ENCODE results near the gene HKDC1.
"Not testable (repeated sequence)": the region's sequence is repeated elsewhere in the genome, so short reads cannot be mapped to it uniquely, and the experiment has no call there.

The HKDC1 gene

GRCh38 chr10:69242040-69242851 lies 22.1 kb downstream of the HKDC1 start:
- no peak for DNase-seq (ENCODE audit: low read depth in 2 of 2)

DNA sequence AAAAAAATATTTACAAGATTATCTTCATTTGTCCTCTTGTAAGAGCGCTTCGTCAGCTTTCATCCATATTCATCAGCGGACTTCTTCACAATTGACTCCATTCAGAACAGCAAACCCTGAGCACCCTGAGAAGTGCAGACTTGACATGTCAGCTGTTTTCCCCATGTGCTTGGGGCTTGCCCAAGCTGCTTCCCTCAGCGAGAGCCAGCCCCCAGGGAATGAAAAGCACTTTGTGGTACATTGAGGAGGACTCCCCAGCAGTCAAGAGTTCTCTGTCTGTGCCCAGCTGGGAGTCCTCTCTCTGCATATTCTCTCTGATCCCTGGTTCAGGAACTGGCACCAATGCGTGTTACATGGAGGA lies 22.7 kb downstream of the HKDC1 start:
- no peak for DNase-seq (ENCODE audit: low read depth in 2 of 2)

DNA sequence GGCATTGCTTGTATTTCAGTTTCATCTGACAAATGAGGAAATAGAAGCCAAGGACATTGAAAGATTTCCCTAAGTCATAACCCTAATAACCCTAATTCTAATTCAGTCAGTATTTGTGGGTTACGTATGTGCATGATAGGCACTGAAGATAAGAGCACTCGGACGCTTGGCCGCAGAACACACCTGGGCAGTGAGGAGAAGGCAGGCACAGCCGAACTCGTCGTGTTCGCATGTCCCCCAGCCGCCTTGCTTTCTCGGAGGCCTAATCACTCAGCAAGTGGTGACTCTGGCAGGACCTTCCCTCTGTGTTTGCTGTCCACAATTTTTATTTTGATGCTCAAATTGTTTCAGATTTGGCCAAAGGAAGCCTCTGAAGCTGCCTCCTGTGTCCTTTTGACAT lies 23.7 kb downstream of the HKDC1 start:
- DNase-seq (ENCODE audit: low read depth in 2 of 2): no peak

DNA sequence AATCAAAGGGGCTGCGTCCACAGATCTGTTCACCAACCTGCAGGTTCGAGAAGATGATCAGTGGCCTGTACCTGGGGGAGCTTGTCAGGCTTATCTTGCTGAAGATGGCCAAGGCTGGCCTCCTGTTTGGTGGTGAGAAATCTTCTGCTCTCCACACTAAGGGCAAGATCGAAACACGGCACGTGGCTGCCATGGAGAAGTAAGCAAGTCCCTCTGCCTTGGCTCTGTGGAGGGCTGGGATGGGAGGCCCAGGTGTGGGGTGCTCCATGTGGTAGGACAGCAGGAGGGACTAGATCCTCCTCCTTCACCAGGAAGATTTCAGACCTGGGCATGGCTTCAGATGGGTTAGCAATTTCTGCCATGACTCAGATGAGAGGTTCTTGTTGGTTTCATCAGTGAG lies 25.9 kb downstream of the HKDC1 start:
- no peak for DNase-seq (ENCODE audit: low read depth in 2 of 2)

GRCh38 chr10:69246581-69247312 lies 26.6 kb downstream of the HKDC1 start:
- no peak for DNase-seq (ENCODE audit: low read depth in 2 of 2)

DNA sequence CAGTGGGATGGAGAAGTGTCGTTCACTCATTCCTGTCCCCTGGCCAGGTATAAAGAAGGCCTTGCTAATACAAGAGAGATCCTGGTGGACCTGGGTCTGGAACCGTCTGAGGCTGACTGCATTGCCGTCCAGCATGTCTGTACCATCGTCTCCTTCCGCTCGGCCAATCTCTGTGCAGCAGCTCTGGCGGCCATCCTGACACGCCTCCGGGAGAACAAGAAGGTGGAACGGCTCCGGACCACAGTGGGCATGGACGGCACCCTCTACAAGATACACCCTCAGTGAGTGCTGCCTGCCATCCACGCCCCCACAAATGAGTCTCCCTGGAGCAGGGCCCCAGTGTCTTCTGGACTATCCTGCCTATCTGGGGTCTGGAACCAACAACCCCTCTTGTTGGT lies 27.2 kb downstream of the HKDC1 start:
- no peak for DNase-seq (ENCODE audit: low read depth in 2 of 2)

DNA sequence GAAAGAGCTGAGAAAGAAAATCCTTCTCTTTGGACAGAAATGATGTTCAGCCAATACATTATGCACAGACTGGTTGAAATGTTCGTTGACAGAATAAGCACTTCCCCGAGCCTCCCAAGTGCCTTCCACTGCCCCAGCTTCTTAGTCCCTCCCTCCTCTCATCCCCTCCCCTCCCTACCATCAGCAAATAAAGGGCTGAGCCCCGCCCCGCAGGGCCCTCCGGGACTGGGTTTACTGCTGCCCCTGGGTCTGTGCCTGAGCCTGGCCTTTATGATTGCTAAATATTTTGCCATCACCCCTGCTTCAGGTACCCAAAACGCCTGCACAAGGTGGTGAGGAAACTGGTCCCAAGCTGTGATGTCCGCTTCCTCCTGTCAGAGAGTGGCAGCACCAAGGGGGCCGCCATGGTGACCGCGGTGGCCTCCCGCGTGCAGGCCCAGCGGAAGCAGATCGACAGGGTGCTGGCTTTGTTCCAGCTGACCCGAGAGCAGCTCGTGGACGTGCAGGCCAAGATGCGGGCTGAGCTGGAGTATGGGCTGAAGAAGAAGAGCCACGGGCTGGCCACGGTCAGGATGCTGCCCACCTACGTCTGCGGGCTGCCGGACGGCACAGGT lies 28.1 kb downstream of the HKDC1 start:
- DNase-seq (ENCODE audit: low read depth in 2 of 2): no peak

DNA sequence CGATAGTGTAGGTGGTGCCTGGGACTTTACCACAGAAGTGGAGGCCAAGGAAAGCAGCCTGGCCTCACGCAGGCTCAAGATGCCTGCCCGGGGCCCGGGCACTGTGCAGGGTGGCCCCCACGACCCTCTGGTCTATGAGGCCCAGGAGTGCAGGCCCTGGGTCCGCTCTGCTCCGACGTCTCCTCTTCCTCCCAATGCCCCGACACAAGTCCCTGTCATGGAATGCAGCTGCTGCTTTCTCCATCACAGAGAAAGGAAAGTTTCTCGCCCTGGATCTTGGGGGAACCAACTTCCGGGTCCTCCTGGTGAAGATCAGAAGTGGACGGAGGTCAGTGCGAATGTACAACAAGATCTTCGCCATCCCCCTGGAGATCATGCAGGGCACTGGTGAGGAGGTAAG lies 29.9 kb downstream of the HKDC1 start:
- no peak for DNase-seq (ENCODE audit: low read depth in 2 of 2)

GRCh38 chr10:69251417-69251816 lies 31.3 kb downstream of the HKDC1 start:
- not testable (repeated sequence) for DNase-seq (ENCODE audit: low read depth in 2 of 2)

- no peak for DNase-seq (ENCODE audit: low read depth in 2 of 2)
Measured at GRCh38 chr10:69253171-69253570, 33.0 kb downstream of the HKDC1 start.

- no peak for DNase-seq (ENCODE audit: low read depth in 2 of 2)
Measured at GRCh38 chr10:69254877-69255276, 34.7 kb downstream of the HKDC1 start.

DNA sequence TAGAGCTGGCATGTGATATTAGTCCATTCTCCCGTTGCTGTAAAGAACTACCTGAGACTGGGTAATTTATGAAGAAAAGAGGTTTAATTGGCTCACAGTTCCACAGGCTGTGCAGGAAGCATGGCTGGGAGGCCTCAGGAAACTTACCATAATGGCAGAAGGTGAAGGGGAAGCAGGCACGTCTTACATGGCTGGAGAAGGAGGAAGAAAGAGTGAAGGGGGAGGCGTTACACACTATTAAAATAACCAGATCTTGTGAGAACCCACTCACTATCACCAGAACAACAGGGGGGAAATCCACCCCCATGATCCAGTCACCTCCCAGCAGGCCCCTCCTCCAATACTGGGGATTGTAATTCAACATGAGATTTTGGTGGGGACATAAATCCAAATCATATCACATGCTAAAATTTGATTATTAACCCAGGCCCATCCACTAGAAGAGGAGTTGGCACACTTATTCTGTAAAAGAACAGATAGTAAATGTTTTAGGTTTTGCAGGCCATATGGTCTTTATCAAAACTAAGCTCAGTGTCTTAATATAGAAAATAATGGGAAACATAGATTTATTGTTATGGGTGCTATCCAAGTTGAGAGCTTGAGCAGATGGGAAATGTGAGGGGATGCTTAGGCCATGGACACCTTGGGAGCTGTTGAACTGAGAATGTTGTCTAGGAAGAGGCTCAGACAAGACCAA lies 39.6 kb downstream of the HKDC1 start:
- DNase-seq (ENCODE audit: low read depth in 2 of 2): no peak

- DNase-seq (ENCODE audit: low read depth in 2 of 2): no peak
Measured at GRCh38 chr10:69261184-69261583, 41.1 kb downstream of the HKDC1 start.

- DNase-seq (ENCODE audit: low read depth in 2 of 2): no peak
Measured at GRCh38 chr10:69262292-69262751, 42.2 kb downstream of the HKDC1 start.

GRCh38 chr10:69265521-69265920 lies 45.4 kb downstream of the HKDC1 start:
- no peak for DNase-seq (ENCODE audit: low read depth in 2 of 2)

DNA sequence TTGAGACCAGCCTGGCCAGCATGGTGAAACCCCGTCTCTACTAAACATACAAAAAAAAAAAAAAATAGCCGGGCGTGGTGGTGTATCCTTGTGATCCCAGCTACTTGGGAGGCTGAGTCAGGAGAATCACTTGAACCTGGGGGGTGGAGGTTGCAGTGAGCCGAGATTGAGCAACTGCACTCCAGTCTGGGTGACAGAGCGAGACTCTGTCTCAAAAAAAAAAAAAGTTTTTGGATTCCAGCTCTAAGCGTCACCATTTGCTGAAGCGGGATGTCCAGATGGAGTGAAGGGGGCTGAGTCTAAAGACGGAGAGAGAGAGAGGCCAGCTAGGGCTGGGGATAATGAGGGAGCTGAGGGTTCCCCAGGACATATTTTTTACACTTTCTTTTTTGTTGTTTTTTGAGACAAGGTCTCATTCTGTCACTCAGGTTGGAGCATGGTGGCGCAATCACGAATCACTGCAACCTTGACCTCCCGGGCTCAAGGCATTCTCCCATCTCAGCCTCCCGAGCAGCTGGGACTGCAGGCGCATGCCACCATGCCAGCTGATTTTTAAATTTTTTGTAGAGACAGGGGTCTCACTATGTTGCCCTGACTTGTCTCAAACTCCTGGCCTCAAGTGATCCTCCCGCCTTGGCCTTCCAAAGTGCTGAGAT lies 48.8 kb downstream of the HKDC1 start:
- no peak for DNase-seq (ENCODE audit: low read depth in 2 of 2)

GRCh38 chr10:69269761-69270160 lies 49.6 kb downstream of the HKDC1 start:
- DNase-seq (ENCODE audit: low read depth in 2 of 2): no peak

- no peak for DNase-seq (ENCODE audit: low read depth in 2 of 2)
Measured at GRCh38 chr10:69270990-69271389, 50.9 kb downstream of the HKDC1 start.

DNA sequence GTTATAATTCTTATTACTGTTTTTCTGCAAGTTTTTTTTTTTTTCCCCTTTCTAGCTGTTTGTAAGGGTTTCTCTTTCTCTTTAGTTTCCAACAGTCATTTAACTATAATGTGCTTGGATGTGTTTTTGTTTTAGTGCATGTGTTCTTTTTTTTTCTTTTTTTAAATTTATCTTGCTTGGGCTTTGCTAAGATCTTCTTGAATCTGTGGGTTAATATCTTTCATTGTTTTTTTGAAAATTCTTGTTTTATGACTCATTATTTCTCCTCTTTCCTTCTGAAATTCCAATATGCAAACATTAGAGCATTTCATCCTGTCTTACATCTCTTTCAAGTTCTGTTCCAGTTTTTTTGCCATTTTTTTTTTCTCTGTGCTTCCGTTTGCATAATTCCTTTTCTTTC lies 52.5 kb downstream of the HKDC1 start:
- no peak for DNase-seq (ENCODE audit: low read depth in 2 of 2)

- no peak for DNase-seq (ENCODE audit: low read depth in 2 of 2)
Measured at GRCh38 chr10:69275444-69275843, 55.3 kb downstream of the HKDC1 start.

DNA sequence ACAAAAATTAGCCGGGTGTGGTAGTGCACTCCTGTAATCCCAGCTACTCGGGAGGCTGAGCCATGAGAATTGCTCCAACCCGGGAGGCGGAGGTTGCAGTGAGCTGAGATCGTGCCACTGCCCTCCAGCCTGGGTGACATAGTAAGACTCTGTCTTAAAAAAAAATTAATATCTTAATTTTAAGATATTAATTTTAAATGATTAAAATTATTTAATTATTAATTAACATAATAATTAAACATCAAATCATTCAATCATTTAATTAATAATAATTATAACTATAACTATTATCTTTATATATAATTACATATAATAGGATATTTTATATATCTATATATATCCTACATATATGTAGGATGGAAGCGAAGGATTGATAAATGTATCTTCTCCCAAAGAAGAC lies 56.4 kb downstream of the HKDC1 start:
- no peak for DNase-seq (ENCODE audit: low read depth in 2 of 2)

Measured in fibroblast of skin of left biceps (primary cell).